Neutrophil (primary cell): ENCODE measurements around the gene KRTAP12-2.
"Not testable (repeated sequence)": the region's sequence is repeated elsewhere in the genome, so short reads cannot be mapped to it uniquely, and the experiment has no call there.

ENCODE experiments used
- H3K27ac ChIP-seq: fragments of 200-600 bp; sonication (generic); 2 replicates; pipeline ENCODE4 v1.5.1; 2016; ENCODE audit warnings: mild to moderate bottlenecking, moderate library complexity
- H3K27me3 ChIP-seq: fragments of 200-600 bp; sonication (generic); 2 replicates; pipeline ENCODE4 v1.6.0; 2016; ENCODE audit warnings: mild to moderate bottlenecking
- H3K36me3 ChIP-seq: fragments of 200-600 bp; sonication (generic); 2 replicates; pipeline ENCODE4 v1.5.1; 2017
- H3K4me1 ChIP-seq, 2 experiments: fragments of 200-600 bp in 1 of 2; sonication (generic) in 1 of 2; 1 replicate in 1 of 2; 2 replicates in 1 of 2; pipeline versions ENCODE4 v1.5.1 to v1.6.1; 2013 to 2016; ENCODE audit warnings: low read depth in 1 of 2, low read length in 1 of 2, mild to moderate bottlenecking in 1 of 2, moderate library complexity in 1 of 2; ENCODE audit not compliant: control insufficient read depth in 1 of 2, insufficient read depth in 1 of 2
- H3K4me3 ChIP-seq, 2 experiments: fragments of 200-600 bp in 1 of 2; sonication (generic) in 1 of 2; 1 replicate in 1 of 2; 2 replicates in 1 of 2; pipeline ENCODE4 v1.5.1; 2013 to 2016; ENCODE audit warnings: low read depth in 1 of 2, low read length in 1 of 2, mild to moderate bottlenecking in 1 of 2, moderate library complexity in 1 of 2
- H3K9me3 ChIP-seq: fragments of 200-600 bp; sonication (generic); 2 replicates; pipeline ENCODE4 v1.5.1; 2016
- TF ChIP-seq, protein P1 (sequence below): fragments of 200-600 bp; sonication (generic); IDR thresholded peaks from 2 replicates; pipeline ENCODE4 v1.5.1; 2016; ENCODE audit warnings: antibody characterized with exemption

Gene KRTAP12-2

DNA sequence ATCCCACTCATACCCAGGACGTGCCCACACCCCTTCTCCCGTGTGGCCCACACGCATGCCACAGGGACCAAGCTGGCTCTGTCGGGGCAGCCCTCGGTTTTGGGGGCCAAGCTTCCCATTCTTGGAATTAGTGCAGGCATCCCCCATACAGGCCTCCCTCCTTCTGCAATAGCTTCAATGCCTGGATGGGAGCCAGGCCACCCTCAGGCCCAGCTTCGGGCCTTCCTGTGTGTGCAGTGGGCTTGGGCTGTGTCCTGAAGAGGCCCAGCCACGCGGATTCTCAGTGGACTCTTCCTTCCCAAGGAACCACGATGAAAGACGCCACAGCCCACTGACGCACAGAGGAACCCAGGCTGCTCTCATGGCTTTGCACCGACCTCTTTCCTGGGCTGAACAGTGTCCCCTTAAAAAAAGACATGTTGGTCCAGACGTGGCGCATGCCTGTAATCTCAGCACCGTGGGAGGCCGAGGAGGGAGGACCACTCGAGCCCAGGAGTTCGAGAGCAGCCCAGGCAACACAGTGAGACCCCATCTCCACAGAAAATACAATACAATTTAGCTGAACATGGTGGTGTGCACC is 17.1 kb downstream of the KRTAP12-2 start:
- Histone ChIP-seq H3K27me3 (peaks cover 17% of the 10 kb centered on the region), H3K4me1 (no peaks in the 10 kb centered on the region)
- TF ChIP-seq, protein P1, sequence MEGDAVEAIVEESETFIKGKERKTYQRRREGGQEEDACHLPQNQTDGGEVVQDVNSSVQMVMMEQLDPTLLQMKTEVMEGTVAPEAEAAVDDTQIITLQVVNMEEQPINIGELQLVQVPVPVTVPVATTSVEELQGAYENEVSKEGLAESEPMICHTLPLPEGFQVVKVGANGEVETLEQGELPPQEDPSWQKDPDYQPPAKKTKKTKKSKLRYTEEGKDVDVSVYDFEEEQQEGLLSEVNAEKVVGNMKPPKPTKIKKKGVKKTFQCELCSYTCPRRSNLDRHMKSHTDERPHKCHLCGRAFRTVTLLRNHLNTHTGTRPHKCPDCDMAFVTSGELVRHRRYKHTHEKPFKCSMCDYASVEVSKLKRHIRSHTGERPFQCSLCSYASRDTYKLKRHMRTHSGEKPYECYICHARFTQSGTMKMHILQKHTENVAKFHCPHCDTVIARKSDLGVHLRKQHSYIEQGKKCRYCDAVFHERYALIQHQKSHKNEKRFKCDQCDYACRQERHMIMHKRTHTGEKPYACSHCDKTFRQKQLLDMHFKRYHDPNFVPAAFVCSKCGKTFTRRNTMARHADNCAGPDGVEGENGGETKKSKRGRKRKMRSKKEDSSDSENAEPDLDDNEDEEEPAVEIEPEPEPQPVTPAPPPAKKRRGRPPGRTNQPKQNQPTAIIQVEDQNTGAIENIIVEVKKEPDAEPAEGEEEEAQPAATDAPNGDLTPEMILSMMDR = no peak

GRCh38 chr21:44648557-44649311 is 18.0 kb downstream of the KRTAP12-2 start:
- no peak overlapping the region for H3K4me3 ChIP-seq
- no peaks in the 10 kb centered on the region for H3K4me1 ChIP-seq
- H3K27ac ChIP-seq = no peak overlapping the region
- TF ChIP-seq, protein P1 = no peak
- H3K9me3 ChIP-seq = peaks cover 3% of the 10 kb centered on the region
- peaks cover 17% of the 10 kb centered on the region for H3K27me3 ChIP-seq
- no peaks in the 10 kb centered on the region for H3K36me3 ChIP-seq

More for the DNA sequence above, 17.1 kb downstream of the KRTAP12-2 start:
- no peak overlapping the region for H3K4me3 ChIP-seq
- no peak overlapping the region for H3K27ac ChIP-seq
- H3K36me3 ChIP-seq = no peaks in the 10 kb centered on the region
- no peaks in the 10 kb centered on the region for H3K9me3 ChIP-seq

GRCh38 chr21:44647222-44647552 is 19.5 kb downstream of the KRTAP12-2 start:
- Histone ChIP-seq H3K36me3 (no peaks in the 10 kb centered on the region), H3K4me3 (no peak overlapping the region), H3K9me3 (peaks cover 3% of the 10 kb centered on the region), H3K4me1 (no peaks in the 10 kb centered on the region), H3K27me3 (peaks cover 17% of the 10 kb centered on the region), H3K27ac (no peak overlapping the region)
- TF ChIP-seq, protein P1 = no peak

- H3K27me3 ChIP-seq = peaks cover 17% of the 10 kb centered on the region
- not testable (repeated sequence) for H3K27ac ChIP-seq, H3K4me1 ChIP-seq, H3K36me3 ChIP-seq, H3K4me3 ChIP-seq, H3K9me3 ChIP-seq
Observed at GRCh38 chr21:44646366-44647221, 20.1 kb downstream of the KRTAP12-2 start, which contains the start of gene KRTAP10-11. Gene KRTAP10-11 (plus strand): TSS chr21:44646414. CDS start chr21:44646459, 45 bp downstream.

DNA sequence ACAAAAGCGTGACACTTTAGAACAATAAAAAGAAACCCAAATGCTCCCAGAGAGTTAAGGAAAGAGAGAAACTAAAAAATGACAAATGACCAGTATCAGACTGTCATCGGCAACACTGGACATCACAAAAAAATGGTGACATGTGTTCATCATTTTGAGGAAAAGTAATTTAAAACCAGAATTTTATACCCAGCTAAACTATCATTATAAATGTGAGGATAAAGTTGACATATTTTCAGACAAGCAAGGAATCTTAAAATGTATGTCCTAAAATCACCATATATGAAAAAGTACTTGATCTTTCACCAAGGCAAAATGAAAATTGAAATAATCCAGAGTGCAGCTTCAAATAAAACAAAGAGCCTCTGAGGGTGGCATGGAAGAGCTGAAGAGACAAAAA is 21.8 kb downstream of the KRTAP12-2 start:
- Histone ChIP-seq H3K27ac (no peak overlapping the region), H3K4me1 (no peaks in the 10 kb centered on the region), H3K9me3 (peaks cover 3% of the 10 kb centered on the region), H3K4me3 (no peak overlapping the region), H3K27me3 (peaks cover 17% of the 10 kb centered on the region), H3K36me3 (no peaks in the 10 kb centered on the region)
- TF ChIP-seq, protein P1 = no peak
